ENCODE data around the gene C22orf42.
"Not testable (repeated sequence)": the region's sequence is repeated elsewhere in the genome, so short reads cannot be mapped to it uniquely, and the experiment has no call there.

The C22orf42 gene

DNA sequence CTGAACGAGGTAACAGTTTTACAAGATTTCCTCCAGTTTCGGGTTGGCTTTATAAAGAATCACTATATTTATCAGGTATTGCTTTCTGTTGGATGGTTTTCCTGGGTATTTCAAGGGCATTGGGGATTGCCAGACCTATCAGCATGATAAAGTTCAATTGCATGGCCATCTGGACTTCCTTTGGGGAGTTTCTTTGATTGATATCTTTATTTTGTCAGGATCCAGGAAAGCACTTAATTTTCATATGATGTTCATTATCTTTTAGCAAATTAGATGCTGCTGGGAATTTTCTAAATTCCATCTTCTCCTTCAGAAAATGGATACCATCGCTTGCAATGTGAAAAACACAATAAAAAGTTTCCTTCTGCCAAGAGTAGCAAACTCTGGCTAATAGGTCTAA is 24.5 kb upstream of the C22orf42 start:
- DNase-seq, result no peak

- DNase-seq, result no peak
These were observed 21.9 kb upstream of the C22orf42 start for GRCh38 chr22:32181043-32181442.

- no peak for DNase-seq
These were observed 18.2 kb upstream of the C22orf42 start for GRCh38 chr22:32177221-32177765.

DNA sequence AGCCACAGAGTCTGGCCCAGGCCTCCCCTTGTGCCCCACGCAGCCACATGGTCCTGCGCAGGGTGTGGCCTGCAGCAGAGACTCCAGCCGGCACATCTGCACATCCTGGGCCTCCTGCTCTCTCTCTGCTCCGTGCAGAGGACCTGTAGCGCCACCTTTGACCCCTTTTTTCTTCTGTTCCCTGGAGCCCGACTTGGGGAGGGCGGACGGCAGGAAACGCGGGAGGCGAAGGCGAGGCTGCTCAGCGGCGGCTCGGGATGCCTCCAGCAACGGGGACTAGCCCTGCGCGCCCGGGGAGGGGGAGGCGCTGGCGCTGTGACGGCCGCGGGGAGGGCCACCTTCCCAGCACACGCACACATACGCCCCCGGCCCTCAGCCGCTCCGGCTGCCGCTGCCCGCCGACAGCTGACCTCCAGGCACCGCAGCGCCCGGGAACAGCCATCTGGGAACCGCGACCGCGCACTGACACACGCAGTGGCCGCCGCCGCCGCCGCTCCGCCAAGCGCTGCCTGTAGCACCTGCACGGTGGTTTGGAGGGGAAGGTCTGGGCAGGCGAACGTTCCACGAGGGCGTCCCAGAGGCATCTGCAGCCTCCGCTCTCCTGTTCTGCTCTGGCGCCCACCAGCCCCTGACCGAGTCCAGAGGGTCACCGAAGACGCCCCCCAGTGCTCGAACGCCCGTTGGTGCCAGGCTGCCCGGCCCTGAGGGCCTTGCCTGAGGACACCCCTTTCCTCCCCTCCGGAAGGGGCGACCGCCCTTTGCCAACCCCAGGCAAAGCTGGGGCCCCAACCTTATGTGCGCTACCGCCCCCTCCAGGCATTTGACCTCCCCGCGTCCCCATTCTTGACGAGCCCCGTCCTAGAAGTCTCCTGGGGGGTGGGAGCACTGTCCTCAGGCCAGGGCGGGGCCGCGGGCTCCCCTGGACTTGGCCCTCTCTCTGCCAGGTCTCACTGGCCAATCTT is 16.9 kb upstream of the C22orf42 start:
- no peak for DNase-seq

GRCh38 chr22:32175115-32175514 is 16.0 kb upstream of the C22orf42 start:
- DNase-seq, result no peak

DNA sequence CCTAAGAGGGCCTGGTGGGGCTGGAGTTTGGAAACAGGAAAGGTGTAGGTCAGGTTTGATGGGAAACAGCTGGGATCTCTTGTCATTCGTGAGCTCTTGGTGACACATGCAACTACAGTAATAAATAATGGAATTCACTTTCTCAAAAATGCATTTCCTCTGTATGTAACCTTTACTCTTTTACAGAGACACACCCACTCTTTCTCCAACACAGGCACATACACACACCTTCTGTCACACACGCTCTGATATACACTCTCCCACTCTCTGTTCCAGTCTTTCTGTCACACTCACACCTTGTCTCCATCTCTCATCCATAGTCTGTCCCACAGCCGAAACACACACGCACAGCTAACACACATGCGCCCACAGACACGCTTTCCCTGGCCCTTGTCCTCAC is 6.6 kb upstream of the C22orf42 start:
- DNase-seq, result no peak

DNA sequence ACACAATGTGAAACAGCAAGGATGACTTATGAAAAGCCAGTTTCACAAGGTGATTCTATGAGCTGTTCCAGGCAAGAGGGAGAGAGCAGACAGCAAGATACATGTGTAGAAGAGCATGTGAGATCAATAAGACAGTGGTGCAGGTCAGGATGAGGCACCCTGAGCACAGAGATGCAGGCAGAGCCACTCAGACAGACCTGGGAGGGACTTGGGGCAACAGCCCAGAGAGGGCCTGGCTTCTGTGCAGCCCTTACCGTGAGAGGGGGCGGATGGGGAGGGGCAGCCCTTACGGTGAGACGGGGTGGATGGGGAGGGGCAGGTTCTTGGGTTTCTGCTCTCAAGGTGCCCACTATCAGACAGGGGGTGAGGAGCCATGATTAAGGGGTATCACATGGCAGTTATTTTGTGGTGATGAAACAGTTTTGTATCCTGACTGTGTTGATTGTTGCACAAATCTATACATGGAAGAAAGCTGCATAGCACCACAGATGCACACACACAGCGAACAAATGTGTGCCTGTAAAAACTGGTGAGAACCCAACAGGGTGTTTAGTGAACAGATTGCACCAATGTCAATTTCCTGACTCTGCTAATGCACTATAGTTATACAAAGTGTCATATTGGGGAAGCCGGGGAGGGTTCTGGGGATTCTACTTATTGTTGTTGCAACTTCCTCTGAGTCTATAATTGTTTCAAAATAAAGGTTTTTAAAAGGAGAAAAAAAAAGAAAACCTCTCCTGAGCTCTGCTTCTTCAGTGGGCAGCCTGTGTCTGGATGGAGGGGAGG is 5.2 kb upstream of the C22orf42 start:
- DNase-seq, result no peak

DNA sequence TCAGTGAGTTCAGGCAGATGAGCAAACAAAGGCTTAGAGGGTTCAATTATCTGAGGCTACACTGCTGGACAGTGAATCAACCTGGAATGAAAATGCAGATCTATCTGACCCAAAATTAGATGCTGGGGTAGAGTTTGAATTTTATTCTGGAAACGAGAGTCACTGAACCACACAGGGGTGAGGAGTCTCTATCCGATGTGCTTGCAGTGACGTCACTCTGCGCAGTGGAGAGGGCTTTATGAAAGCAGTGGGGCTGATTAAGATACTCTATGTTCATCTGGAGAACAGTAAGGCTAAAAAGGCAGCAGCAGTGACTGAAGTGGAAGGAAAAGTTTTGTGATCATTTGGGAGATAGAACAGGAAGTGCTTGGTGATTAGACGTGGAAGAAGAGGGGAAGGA is 1.3 kb upstream of the C22orf42 start:
- DNase-seq, result not testable (repeated sequence)

DNA sequence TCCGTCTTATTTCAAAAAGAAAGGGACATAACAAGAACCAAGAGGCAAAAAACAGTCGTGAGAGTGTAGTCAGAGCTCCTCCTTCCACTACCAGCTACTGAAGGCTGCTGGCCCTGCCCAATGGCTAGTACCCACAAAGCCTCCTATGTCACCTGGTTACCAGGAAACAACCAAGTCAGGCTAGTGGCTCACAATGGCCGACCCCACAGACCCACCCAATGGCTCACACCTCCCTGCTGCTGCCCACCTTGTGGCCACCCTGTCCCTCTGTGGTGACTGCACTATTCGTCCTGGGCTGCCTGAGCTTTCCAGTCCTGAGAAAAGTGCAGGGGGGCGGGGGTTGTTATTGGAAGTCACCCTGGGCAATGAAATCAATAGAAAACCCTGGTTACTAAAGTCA is 1.5 kb downstream of the C22orf42 start:
- not testable (repeated sequence) for DNase-seq

GRCh38 chr22:32154727-32155126 is 4.4 kb downstream of the C22orf42 start:
- not testable (repeated sequence) for DNase-seq

DNA sequence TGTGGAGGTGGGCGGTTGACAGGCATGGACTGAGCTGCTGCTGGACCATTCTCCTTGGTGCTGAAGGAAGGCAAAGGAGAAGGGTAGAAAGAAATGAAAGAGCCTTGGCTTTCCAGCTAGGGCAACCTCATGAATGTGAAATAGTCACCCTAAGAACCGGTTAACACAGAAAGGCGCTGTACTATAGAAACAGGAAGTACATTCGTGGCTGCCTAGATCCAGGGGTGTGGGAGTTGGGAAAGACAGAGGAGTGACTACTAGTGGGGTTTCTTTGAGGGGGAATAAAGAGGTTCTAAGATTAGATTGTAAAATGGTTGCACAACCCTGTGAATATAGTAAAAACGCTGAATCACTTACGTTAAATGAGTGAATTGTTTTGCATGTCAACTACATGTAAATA is 7.5 kb downstream of the C22orf42 start:
- DNase-seq, result not testable (repeated sequence)

DNA sequence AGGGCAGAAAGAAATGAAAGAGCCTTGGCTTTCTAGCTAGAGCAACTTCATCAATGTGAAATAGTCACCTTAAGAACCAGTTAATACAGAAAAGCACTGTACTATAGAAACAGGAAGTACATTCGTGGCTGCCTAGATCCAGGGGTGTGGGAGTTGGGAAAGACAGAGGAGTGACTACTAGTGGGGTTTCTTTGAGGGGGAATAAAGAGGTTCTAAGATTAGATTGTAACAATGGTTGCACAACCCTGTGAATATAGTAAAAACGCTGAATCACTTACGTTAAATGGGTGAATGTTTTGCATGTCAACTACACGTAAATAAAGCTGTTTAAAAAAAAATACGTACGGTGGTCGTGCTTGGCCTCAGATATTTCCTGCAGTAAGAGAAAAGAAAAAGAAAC is 8.5 kb downstream of the C22orf42 start:
- DNase-seq, result not testable (repeated sequence)

GRCh38 chr22:32148372-32148771 is 10.7 kb downstream of the C22orf42 start:
- not testable (repeated sequence) for DNase-seq

DNA sequence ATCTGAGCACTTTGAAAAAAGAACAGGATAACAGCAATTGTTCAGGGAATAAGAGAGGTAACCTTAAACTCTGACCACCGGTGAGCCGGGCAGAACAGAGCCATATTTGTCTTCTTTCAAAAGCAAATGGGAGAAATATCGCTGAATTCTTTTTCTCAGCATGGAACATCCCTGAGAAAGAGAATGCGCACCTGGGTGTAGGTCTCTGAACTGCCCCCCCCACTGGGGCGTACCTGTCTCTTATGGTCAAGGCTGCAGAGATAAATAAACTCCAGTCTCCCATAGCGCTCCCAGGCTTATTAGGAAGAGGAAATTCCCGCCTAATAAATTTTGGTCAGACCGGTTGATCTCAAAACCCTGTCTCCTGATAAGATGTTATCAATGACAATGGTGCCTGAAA is 12.0 kb downstream of the C22orf42 start:
- DNase-seq, result not testable (repeated sequence)

DNA sequence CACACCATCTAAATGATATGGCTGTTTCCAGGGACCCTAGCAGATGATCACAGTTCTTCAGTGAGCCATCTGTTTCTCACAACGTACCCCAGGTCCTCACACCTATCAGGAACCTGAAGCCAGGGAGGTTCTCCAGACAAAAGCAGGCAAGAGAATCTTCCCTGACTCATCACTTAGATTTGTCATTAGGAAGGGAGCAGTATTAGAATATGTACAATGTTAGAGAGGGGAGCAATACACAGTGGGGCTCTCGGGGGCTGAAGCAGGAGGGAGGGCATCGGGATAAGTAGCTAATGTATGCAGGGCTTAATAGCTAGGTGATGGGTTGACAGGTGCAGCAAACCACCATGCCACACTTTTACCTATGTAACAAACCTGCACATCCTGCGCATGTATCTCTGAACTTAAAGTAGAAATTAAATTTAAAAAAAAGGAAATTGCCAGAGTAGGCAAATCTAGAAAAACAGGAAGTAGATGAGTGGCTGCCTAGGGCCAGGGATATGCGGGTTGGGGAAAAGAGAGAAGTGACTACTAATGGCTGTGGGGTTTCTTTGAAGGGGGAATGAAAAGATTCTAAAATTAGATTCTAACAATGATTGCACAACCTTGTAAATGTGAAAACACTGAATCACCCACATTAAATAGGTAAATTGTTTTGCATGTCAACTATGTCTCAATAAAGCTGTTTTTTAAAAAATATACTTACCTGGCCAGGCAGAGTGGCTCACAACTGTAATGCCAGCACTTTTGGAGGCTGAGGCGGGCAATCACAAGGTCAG is 14.4 kb downstream of the C22orf42 start:
- no peak for DNase-seq

- peak; percentile 28 to 44 for DNase-seq
These were observed 16.5 kb downstream of the C22orf42 start for GRCh38 chr22:32142600-32142999.

DNA sequence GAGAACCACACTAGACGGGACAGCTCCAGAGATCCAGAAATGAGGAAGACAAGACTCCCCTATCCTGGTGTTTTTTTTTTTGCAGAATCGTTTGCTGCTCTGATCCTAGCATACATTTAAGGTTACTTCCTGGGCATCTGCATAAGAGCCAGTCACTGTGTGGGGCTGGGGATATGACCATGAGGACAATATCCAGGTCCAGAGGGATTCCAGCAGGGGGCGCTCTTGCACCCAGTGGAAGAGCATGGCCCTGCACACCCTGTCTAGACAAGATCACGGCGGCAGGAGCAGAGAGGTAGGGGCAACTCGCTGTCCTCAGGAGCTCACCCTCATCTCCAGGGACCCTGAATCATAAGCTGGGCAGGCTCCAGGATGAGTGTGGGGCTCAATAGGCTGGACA is 18.4 kb downstream of the C22orf42 start:
- not testable (repeated sequence) for DNase-seq

DNA sequence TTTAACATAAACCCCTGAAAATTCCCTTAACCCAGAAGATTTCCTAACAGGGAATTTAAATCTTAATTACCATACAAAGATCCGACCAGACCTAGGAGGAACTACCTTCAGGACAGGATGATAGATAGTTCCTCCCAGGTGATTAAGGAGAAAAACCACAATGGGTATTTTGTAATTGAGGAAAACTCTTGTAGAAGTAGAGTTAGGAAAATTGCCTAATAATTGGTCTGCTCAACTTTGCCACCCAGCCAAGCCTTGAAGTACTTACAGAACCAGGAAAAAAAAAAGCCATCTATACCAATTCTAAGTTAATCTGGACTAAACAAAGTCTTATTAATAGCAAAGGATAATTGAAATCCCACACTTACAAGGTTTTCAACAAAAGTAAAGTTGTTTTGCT is 20.5 kb downstream of the C22orf42 start:
- not testable (repeated sequence) for DNase-seq

DNA sequence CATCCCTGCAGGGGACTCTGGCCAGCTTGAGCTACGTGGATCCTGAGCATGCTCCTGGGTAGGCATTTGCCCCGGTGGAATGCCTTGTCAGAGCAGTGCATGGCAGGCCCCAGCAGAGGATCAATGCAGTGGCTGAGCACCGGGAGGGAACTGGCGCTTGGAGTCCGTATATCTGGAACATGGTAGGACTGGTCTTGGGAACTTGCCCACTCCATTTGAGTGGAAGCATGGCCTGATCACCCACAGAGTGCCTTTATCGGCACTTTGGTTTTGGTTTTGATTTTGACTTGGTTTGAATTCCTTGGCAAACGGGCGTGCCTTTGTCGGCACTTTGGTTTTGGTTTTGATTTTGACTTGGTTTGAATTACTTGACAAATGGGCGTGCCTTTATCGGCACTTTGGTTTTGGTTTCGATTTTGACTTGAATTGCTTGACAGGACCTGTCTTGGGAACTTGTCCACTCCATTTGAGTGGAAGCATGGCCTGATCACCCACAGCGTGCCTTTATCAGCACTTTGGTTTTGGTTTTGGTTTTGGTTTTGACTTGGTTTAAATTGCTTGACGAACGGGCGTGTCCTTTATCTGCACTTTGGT is 21.3 kb downstream of the C22orf42 start:
- DNase-seq, result peak; percentile 50 to 55

- not testable (repeated sequence) for DNase-seq
These were observed 22.2 kb downstream of the C22orf42 start for GRCh38 chr22:32136881-32137280.

GRCh38 chr22:32135958-32136357 is 23.1 kb downstream of the C22orf42 start:
- DNase-seq, result not testable (repeated sequence)

- DNase-seq, result not testable (repeated sequence)
These were observed 24.3 kb downstream of the C22orf42 start for GRCh38 chr22:32134796-32135195.
